HCT116 (cell line): ENCODE data around the gene PIAS3. TPM values are rescaled to one million over a fixed set of nuclear protein-coding genes. Genes with fewer than 3 reads are reported as not detected.

Experiments
- ATAC-seq: fragments of 200-7000 bp; cut with Tn5 transposase; 2 replicates; pipeline ENCODE4 v1.9.1; 2020; ENCODE audit warnings: mild to moderate bottlenecking, moderate library complexity
- BruUV-seq: library from RNA; stranded (reverse); fragments of 400-500 nt; replicated peaks from 2 replicates; lab custom pipeline; 2021; lab: Mats Ljungman, UMichigan
- CTCF ChIA-PET: fragments of 300-600 bp; sonication (Branson Sonifier 250); formaldehyde crosslinking; loops from one replicate; lab custom pipeline; 2021; ENCODE audit warnings: antibody characterized with exemption; lab: Charles Lee
- POLR2A ChIA-PET: fragments of 300-600, 350-600 bp; sonication (Branson Sonifier 250); formaldehyde crosslinking; loops from one replicate; lab custom pipeline; 2021; ENCODE audit warnings: antibody characterized with exemption; lab: Charles Lee
- RAD21 ChIA-PET, 2 experiments: fragments of 300-600 bp; sonication (Branson Sonifier 250); formaldehyde crosslinking; loops; one replicate each; lab custom pipeline; 2023; ENCODE audit warnings: low total read pairs in 2 of 2; ENCODE audit not compliant: uncharacterized antibody in 2 of 2, unreplicated experiment in 2 of 2, low non-redundant PET in 1 of 2; lab: Charles Lee
- DNase-seq: peaks from one replicate; pipeline ENCODE4 v3.0.0-alpha.2; 2010; ENCODE audit warnings: low read depth, low spot score
- H2AFZ ChIP-seq: fragments of 200-600 bp; shearing (Covaris generic), sonication (generic); 2 replicates; pipeline ENCODE4 v1.6.1; 2017; ENCODE audit warnings: low read depth, mixed run types, mixed read lengths, antibody characterized with exemption, low read length; ENCODE audit not compliant: poor library complexity, severe bottlenecking
- H3K27ac ChIP-seq: 2 replicates; pipeline ENCODE4 v1.5.1; 2012; ENCODE audit warnings: low read depth, low read length
- H3K27me3 ChIP-seq: fragments of 200-600 bp; sonication (generic); 2 replicates; pipeline ENCODE4 v1.6.1; 2016; ENCODE audit warnings: mixed run types, low read length, mixed read lengths; ENCODE audit not compliant: insufficient read depth
- H3K36me3 ChIP-seq, 2 experiments: fragments of 200-500 bp in 1 of 2; fragments of 200-600 bp in 1 of 2; sonication (Bioruptor generic) in 1 of 2; sonication (generic) in 1 of 2; 2 replicates each; pipeline versions ENCODE4 v1.5.1 to v1.6.1; 2014 to 2016; ENCODE audit warnings: low read length in 2 of 2, inconsistent platforms in 1 of 2, mixed read lengths in 1 of 2, mixed run types in 1 of 2; ENCODE audit not compliant: insufficient read depth in 2 of 2, control insufficient read depth in 1 of 2
- H3K4me1 ChIP-seq, 2 experiments: fragments of 200-600 bp in 1 of 2; sonication (generic) in 1 of 2; 2 replicates each; pipeline versions ENCODE4 v1.5.1 to v1.6.1; 2012 to 2017; ENCODE audit warnings: low read length in 2 of 2, inconsistent platforms in 1 of 2, mild to moderate bottlenecking in 1 of 2, mixed read lengths in 1 of 2, mixed run types in 1 of 2, moderate library complexity in 1 of 2; ENCODE audit not compliant: insufficient read depth in 2 of 2, control insufficient read depth in 1 of 2
- H3K4me2 ChIP-seq: fragments of 200-600 bp; sonication (generic); 2 replicates; pipeline ENCODE4 v1.6.1; 2017; ENCODE audit warnings: mixed run types, low read length, mixed read lengths
- H3K4me3 ChIP-seq, 2 experiments: fragments of 200-600 bp in 1 of 2; sonication (generic) in 1 of 2; replicated peaks in 1 of 2; 2 replicates each; pipeline ENCODE4 v1.5.1; 2011 to 2016; ENCODE audit warnings: low read length in 2 of 2, control low read depth in 1 of 2, low read depth in 1 of 2, mild to moderate bottlenecking in 1 of 2, mixed read lengths in 1 of 2, mixed run types in 1 of 2
- H3K79me2 ChIP-seq: fragments of 200-600 bp; sonication (generic); 2 replicates; pipeline ENCODE4 v1.6.1; 2017; ENCODE audit warnings: mild to moderate bottlenecking, mixed run types, low read length, moderate library complexity, mixed read lengths; ENCODE audit not compliant: insufficient read depth
- H3K9ac ChIP-seq: fragments of 200-600 bp; sonication (generic); 2 replicates; pipeline ENCODE4 v1.6.1; 2016; ENCODE audit warnings: low read length, mixed read lengths
- H3K9me2 ChIP-seq: fragments of 200-600 bp; sonication (generic), shearing (Covaris generic); 2 replicates; pipeline ENCODE4 v1.6.1; 2017; ENCODE audit warnings: mixed run types, mild to moderate bottlenecking, moderate library complexity; ENCODE audit not compliant: insufficient read depth
- H3K9me3 ChIP-seq, 2 experiments: fragments of 200-500 bp in 1 of 2; fragments of 200-600 bp in 1 of 2; sonication (Bioruptor generic) in 1 of 2; sonication (generic) in 1 of 2; 2 replicates each; pipeline ENCODE4 v1.6.1; 2014 to 2017; ENCODE audit warnings: low read length in 2 of 2, mixed read lengths in 2 of 2, inconsistent platforms in 1 of 2, low read depth in 1 of 2, mild to moderate bottlenecking in 1 of 2, mixed run types in 1 of 2, moderate library complexity in 1 of 2; ENCODE audit not compliant: control insufficient read depth in 1 of 2, insufficient read depth in 1 of 2
- H4K20me1 ChIP-seq: fragments of 200-600 bp; sonication (generic), shearing (Covaris generic); 2 replicates; pipeline ENCODE4 v1.6.1; 2017; ENCODE audit warnings: mixed run types, mild to moderate bottlenecking, moderate library complexity; ENCODE audit not compliant: insufficient read depth
- CBX3 ChIP-seq: IDR thresholded peaks from 2 replicates; pipeline ENCODE4 v1.6.1; 2012; ENCODE audit warnings: low read depth
- CEBPB ChIP-seq: IDR thresholded peaks from 2 replicates; pipeline ENCODE4 v1.6.1; 2012; ENCODE audit warnings: low read depth
- ELF1 ChIP-seq: IDR thresholded peaks from 2 replicates; pipeline ENCODE4 v1.6.1; 2012; ENCODE audit warnings: low read depth, borderline replicate concordance
- EZH2 ChIP-seq: fragments of 200-600 bp; sonication (generic); IDR thresholded peaks from 2 replicates; pipeline ENCODE4 v1.6.1; 2017; ENCODE audit warnings: antibody characterized with exemption, mixed run types
- FOSL1 ChIP-seq: IDR thresholded peaks from 2 replicates; pipeline ENCODE4 v1.6.1; 2012; ENCODE audit warnings: low read depth
- MAX ChIP-seq: IDR thresholded peaks from 2 replicates; pipeline ENCODE4 v1.6.1; 2012
- POLR2A ChIP-seq: IDR thresholded peaks from 2 replicates; pipeline ENCODE4 v1.7.0; 2011; ENCODE audit warnings: borderline replicate concordance; ENCODE audit not compliant: insufficient read depth, insufficient read length; ENCODE audit errors: extremely low read depth
- POLR2AphosphoS5 ChIP-seq: IDR thresholded peaks from 2 replicates; pipeline ENCODE4 v1.6.1; 2011; ENCODE audit warnings: mild to moderate bottlenecking, low read depth, low read length, moderate library complexity
- SIN3A ChIP-seq: IDR thresholded peaks from 2 replicates; pipeline ENCODE4 v1.6.1; 2012; ENCODE audit warnings: low read depth
- SP1 ChIP-seq: IDR thresholded peaks from 2 replicates; pipeline ENCODE4 v1.6.1; 2012; ENCODE audit warnings: low read depth
- TCF7L2 ChIP-seq: IDR thresholded peaks from 2 replicates; pipeline ENCODE4 v1.7.0; 2011; ENCODE audit warnings: borderline replicate concordance, inconsistent platforms; ENCODE audit not compliant: insufficient read depth, insufficient read length; ENCODE audit errors: extremely low read depth
- YY1 ChIP-seq: IDR thresholded peaks from 2 replicates; pipeline ENCODE4 v1.6.1; 2011; ENCODE audit warnings: low read length, low read depth, moderate library complexity, mild to moderate bottlenecking; ENCODE audit not compliant: insufficient replicate concordance; ENCODE audit errors: extremely low read depth
- ZFX ChIP-seq: fragments of 450-650 bp; IDR thresholded peaks from 2 replicates; pipeline ENCODE4 v1.6.1; 2017
- intact Hi-C: fragments of 100-400 bp; cut with micrococcal nuclease; formaldehyde crosslinking; loops from 2 replicates; pipeline ENCODE4 v1.10.0; 2022
- total RNA-seq: library from RNA; stranded (reverse); gene quantifications from one replicate; pipeline ENCODE4 v1.2.1, GENCODE V29; 2021; ENCODE audit not compliant: unreplicated experiment
- TF ChIP-seq, protein P1 (sequence below): IDR thresholded peaks from 2 replicates; pipeline ENCODE4 v1.6.1; 2012

The PIAS3 gene
- total RNA-seq, 1 experiment from 2014 or later: 31.2 TPM

- Histone ChIP-seq H3K4me1 (peaks cover 4 to 14% of the 10 kb centered on the region in 2 experiments), H3K36me3 (peaks cover 15 to 23% of the 10 kb centered on the region in 2 experiments), H3K4me3 (no peak overlapping the region), H2AFZ (no peak overlapping the region), H3K9me2 (no peaks in the 10 kb centered on the region), H3K27me3 (no peaks in the 10 kb centered on the region), H3K27ac (no peak overlapping the region), H3K9ac (no peak overlapping the region), H3K79me2 (no peaks in the 10 kb centered on the region), H3K9me3 (no peaks in the 10 kb centered on the region), H4K20me1 (no peaks in the 10 kb centered on the region), H3K4me2 (no peak overlapping the region)
- TF ChIP-seq CBX3: no peak
- no peak for TF ChIP-seq ELF1
- no peak for TF ChIP-seq MAX
- TF ChIP-seq YY1: no peak
- TF ChIP-seq SIN3A: no peak
- TF ChIP-seq POLR2AphosphoS5: no peak
- TF ChIP-seq, protein P1, sequence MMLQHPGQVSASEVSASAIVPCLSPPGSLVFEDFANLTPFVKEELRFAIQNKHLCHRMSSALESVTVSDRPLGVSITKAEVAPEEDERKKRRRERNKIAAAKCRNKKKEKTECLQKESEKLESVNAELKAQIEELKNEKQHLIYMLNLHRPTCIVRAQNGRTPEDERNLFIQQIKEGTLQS: no peak
- no peak for TF ChIP-seq POLR2A
- TF ChIP-seq FOSL1: no peak
- TF ChIP-seq ZFX: no peak
- no peak for TF ChIP-seq TCF7L2
- TF ChIP-seq EZH2: no peak
- TF ChIP-seq SP1: no peak
- TF ChIP-seq CEBPB: no peak
- RAD21 ChIA-PET: no interaction called here
- POLR2A ChIA-PET: interaction anchor here (2.2 kb wide), 1 partner anchor 11 kb away, joined by 6 read pairs; the partner anchor contains the start of gene PIAS3
- CTCF ChIA-PET: interaction anchor here (1.1 to 7.6 kb wide), 2 partner anchors 11 to 130 kb away, joined by 3 to 87 read pairs; partner anchors contain the start of gene PIAS3
- intact Hi-C loops: loop anchor here (5.0 kb wide), 1 partner anchor 59 kb away; no protein-coding TSS in a partner anchor
- DNase-seq (no peak), ATAC-seq (no peak)
- BruUV-seq: no TSS peak
Measured at GRCh38 chr1:145847827-145848226, 11.1 kb downstream of the PIAS3 start.
